ENCODE measurements around the gene ARL10.

The ARL10 gene

GRCh38 chr5:176365351-176366231, at the start of gene ARL10:
TSS of gene ARL10 (plus strand) at chr5:176365487. CDS start at chr5:176365564, 77 bp downstream.
- DNase-seq (ENCODE audit: low spot score), result peak; percentile 42

GRCh38 chr5:176317534-176318374, 47.5 kb upstream of the ARL10 start:
- no peak for DNase-seq (ENCODE audit: low spot score)

- DNase-seq (ENCODE audit: low spot score), result no peak
These were observed 45.3 kb upstream of the ARL10 start for GRCh38 chr5:176319827-176320554.

- no peak for DNase-seq (ENCODE audit: low spot score)
These were observed 44.7 kb upstream of the ARL10 start for GRCh38 chr5:176320577-176320976.

- no peak for DNase-seq (ENCODE audit: low spot score)
These were observed 31.1 kb upstream of the ARL10 start for GRCh38 chr5:176334031-176334770.

- no peak for DNase-seq (ENCODE audit: low spot score)
These were observed 27.4 kb upstream of the ARL10 start for GRCh38 chr5:176337913-176338312.

GRCh38 chr5:176339304-176339703, 26.0 kb upstream of the ARL10 start:
- DNase-seq (ENCODE audit: low spot score), result no peak

- DNase-seq (ENCODE audit: low spot score), result no peak
These were observed 23.7 kb upstream of the ARL10 start for GRCh38 chr5:176341325-176342157.

GRCh38 chr5:176342158-176342483, 23.2 kb upstream of the ARL10 start:
- no peak for DNase-seq (ENCODE audit: low spot score)

- no peak for DNase-seq (ENCODE audit: low spot score)
These were observed 22.4 kb upstream of the ARL10 start for GRCh38 chr5:176342766-176343458.

GRCh38 chr5:176350416-176350815, 14.9 kb upstream of the ARL10 start:
- no peak for DNase-seq (ENCODE audit: low spot score)

- DNase-seq (ENCODE audit: low spot score), result no peak
These were observed 13.0 kb upstream of the ARL10 start for GRCh38 chr5:176352116-176352878.

GRCh38 chr5:176353533-176353932, 11.8 kb upstream of the ARL10 start:
- no peak for DNase-seq (ENCODE audit: low spot score)

- no peak for DNase-seq (ENCODE audit: low spot score)
These were observed 9.7 kb upstream of the ARL10 start for GRCh38 chr5:176355400-176356178.

- DNase-seq (ENCODE audit: low spot score), result no peak
These were observed 9.1 kb upstream of the ARL10 start for GRCh38 chr5:176356179-176356566.

- no peak for DNase-seq (ENCODE audit: low spot score)
These were observed 5.6 kb upstream of the ARL10 start for GRCh38 chr5:176359658-176360057.

GRCh38 chr5:176360894-176361436, 4.3 kb upstream of the ARL10 start:
- DNase-seq (ENCODE audit: low spot score), result no peak
